HCT116 (cell line): ENCODE data around the gene FMN1. TPM values are rescaled to one million over a fixed set of nuclear protein-coding genes. Genes with fewer than 3 reads are reported as not detected.

Experiments
- ATAC-seq: fragments of 200-7000 bp; cut with Tn5 transposase; 2 replicates; pipeline ENCODE4 v1.9.1; 2020; ENCODE audit warnings: mild to moderate bottlenecking, moderate library complexity
- BruUV-seq: library from RNA; stranded (reverse); fragments of 400-500 nt; replicated peaks from 2 replicates; lab custom pipeline; 2021; lab: Mats Ljungman, UMichigan
- CTCF ChIA-PET: fragments of 300-600 bp; sonication (Branson Sonifier 250); formaldehyde crosslinking; loops from one replicate; lab custom pipeline; 2021; ENCODE audit warnings: antibody characterized with exemption; lab: Charles Lee
- POLR2A ChIA-PET: fragments of 300-600, 350-600 bp; sonication (Branson Sonifier 250); formaldehyde crosslinking; loops from one replicate; lab custom pipeline; 2021; ENCODE audit warnings: antibody characterized with exemption; lab: Charles Lee
- RAD21 ChIA-PET, 2 experiments: fragments of 300-600 bp; sonication (Branson Sonifier 250); formaldehyde crosslinking; loops; one replicate each; lab custom pipeline; 2023; ENCODE audit warnings: low total read pairs in 2 of 2; ENCODE audit not compliant: uncharacterized antibody in 2 of 2, unreplicated experiment in 2 of 2, low non-redundant PET in 1 of 2; lab: Charles Lee
- DNase-seq: peaks from one replicate; pipeline ENCODE4 v3.0.0-alpha.2; 2010; ENCODE audit warnings: low read depth, low spot score
- H2AFZ ChIP-seq: fragments of 200-600 bp; shearing (Covaris generic), sonication (generic); 2 replicates; pipeline ENCODE4 v1.6.1; 2017; ENCODE audit warnings: low read depth, mixed run types, mixed read lengths, antibody characterized with exemption, low read length; ENCODE audit not compliant: poor library complexity, severe bottlenecking
- H3K27ac ChIP-seq: 2 replicates; pipeline ENCODE4 v1.5.1; 2012; ENCODE audit warnings: low read depth, low read length
- H3K27me3 ChIP-seq: fragments of 200-600 bp; sonication (generic); 2 replicates; pipeline ENCODE4 v1.6.1; 2016; ENCODE audit warnings: mixed run types, low read length, mixed read lengths; ENCODE audit not compliant: insufficient read depth
- H3K36me3 ChIP-seq, 2 experiments: fragments of 200-500 bp in 1 of 2; fragments of 200-600 bp in 1 of 2; sonication (Bioruptor generic) in 1 of 2; sonication (generic) in 1 of 2; 2 replicates each; pipeline versions ENCODE4 v1.5.1 to v1.6.1; 2014 to 2016; ENCODE audit warnings: low read length in 2 of 2, inconsistent platforms in 1 of 2, mixed read lengths in 1 of 2, mixed run types in 1 of 2; ENCODE audit not compliant: insufficient read depth in 2 of 2, control insufficient read depth in 1 of 2
- H3K4me1 ChIP-seq, 2 experiments: fragments of 200-600 bp in 1 of 2; sonication (generic) in 1 of 2; 2 replicates each; pipeline versions ENCODE4 v1.5.1 to v1.6.1; 2012 to 2017; ENCODE audit warnings: low read length in 2 of 2, inconsistent platforms in 1 of 2, mild to moderate bottlenecking in 1 of 2, mixed read lengths in 1 of 2, mixed run types in 1 of 2, moderate library complexity in 1 of 2; ENCODE audit not compliant: insufficient read depth in 2 of 2, control insufficient read depth in 1 of 2
- H3K4me2 ChIP-seq: fragments of 200-600 bp; sonication (generic); 2 replicates; pipeline ENCODE4 v1.6.1; 2017; ENCODE audit warnings: mixed run types, low read length, mixed read lengths
- H3K4me3 ChIP-seq, 2 experiments: fragments of 200-600 bp in 1 of 2; sonication (generic) in 1 of 2; replicated peaks in 1 of 2; 2 replicates each; pipeline ENCODE4 v1.5.1; 2011 to 2016; ENCODE audit warnings: low read length in 2 of 2, control low read depth in 1 of 2, low read depth in 1 of 2, mild to moderate bottlenecking in 1 of 2, mixed read lengths in 1 of 2, mixed run types in 1 of 2
- H3K79me2 ChIP-seq: fragments of 200-600 bp; sonication (generic); 2 replicates; pipeline ENCODE4 v1.6.1; 2017; ENCODE audit warnings: mild to moderate bottlenecking, mixed run types, low read length, moderate library complexity, mixed read lengths; ENCODE audit not compliant: insufficient read depth
- H3K9ac ChIP-seq: fragments of 200-600 bp; sonication (generic); 2 replicates; pipeline ENCODE4 v1.6.1; 2016; ENCODE audit warnings: low read length, mixed read lengths
- H3K9me2 ChIP-seq: fragments of 200-600 bp; sonication (generic), shearing (Covaris generic); 2 replicates; pipeline ENCODE4 v1.6.1; 2017; ENCODE audit warnings: mixed run types, mild to moderate bottlenecking, moderate library complexity; ENCODE audit not compliant: insufficient read depth
- H3K9me3 ChIP-seq, 2 experiments: fragments of 200-500 bp in 1 of 2; fragments of 200-600 bp in 1 of 2; sonication (Bioruptor generic) in 1 of 2; sonication (generic) in 1 of 2; 2 replicates each; pipeline ENCODE4 v1.6.1; 2014 to 2017; ENCODE audit warnings: low read length in 2 of 2, mixed read lengths in 2 of 2, inconsistent platforms in 1 of 2, low read depth in 1 of 2, mild to moderate bottlenecking in 1 of 2, mixed run types in 1 of 2, moderate library complexity in 1 of 2; ENCODE audit not compliant: control insufficient read depth in 1 of 2, insufficient read depth in 1 of 2
- H4K20me1 ChIP-seq: fragments of 200-600 bp; sonication (generic), shearing (Covaris generic); 2 replicates; pipeline ENCODE4 v1.6.1; 2017; ENCODE audit warnings: mixed run types, mild to moderate bottlenecking, moderate library complexity; ENCODE audit not compliant: insufficient read depth
- ATF3 ChIP-seq: IDR thresholded peaks from 2 replicates; pipeline ENCODE4 v1.6.1; 2012
- CBX3 ChIP-seq: IDR thresholded peaks from 2 replicates; pipeline ENCODE4 v1.6.1; 2012; ENCODE audit warnings: low read depth
- CEBPB ChIP-seq: IDR thresholded peaks from 2 replicates; pipeline ENCODE4 v1.6.1; 2012; ENCODE audit warnings: low read depth
- CTCF ChIP-seq, 3 experiments: fragments of 200-600 bp in 1 of 3; sonication (generic) in 1 of 3; IDR thresholded peaks in 2 of 3; conservative IDR thresholded peaks in 1 of 3; 2 replicates each; pipeline ENCODE4 v1.5.1; 2012 to 2017; ENCODE audit warnings: low read depth in 2 of 3, low read length in 2 of 3, antibody characterized with exemption in 1 of 3, borderline replicate concordance in 1 of 3, control low read depth in 1 of 3, mild to moderate bottlenecking in 1 of 3, mixed read lengths in 1 of 3, mixed run types in 1 of 3, moderate library complexity in 1 of 3; ENCODE audit not compliant: insufficient read depth in 1 of 3
- ELF1 ChIP-seq: IDR thresholded peaks from 2 replicates; pipeline ENCODE4 v1.6.1; 2012; ENCODE audit warnings: low read depth, borderline replicate concordance
- EZH2phosphoT487 ChIP-seq: fragments of 200-600 bp; IDR thresholded peaks from 2 replicates; pipeline ENCODE4 v1.6.1; 2018; ENCODE audit warnings: antibody characterized with exemption, borderline replicate concordance
- JUND ChIP-seq: IDR thresholded peaks from 2 replicates; pipeline ENCODE4 v1.6.1; 2012
- POLR2A ChIP-seq: IDR thresholded peaks from 2 replicates; pipeline ENCODE4 v1.7.0; 2011; ENCODE audit warnings: borderline replicate concordance; ENCODE audit not compliant: insufficient read depth, insufficient read length; ENCODE audit errors: extremely low read depth
- POLR2AphosphoS5 ChIP-seq: IDR thresholded peaks from 2 replicates; pipeline ENCODE4 v1.6.1; 2011; ENCODE audit warnings: mild to moderate bottlenecking, low read depth, low read length, moderate library complexity
- RAD21 ChIP-seq: IDR thresholded peaks from 2 replicates; pipeline ENCODE4 v1.6.1; 2012; ENCODE audit warnings: low read depth, mild to moderate bottlenecking
- SIN3A ChIP-seq: IDR thresholded peaks from 2 replicates; pipeline ENCODE4 v1.6.1; 2012; ENCODE audit warnings: low read depth
- SP1 ChIP-seq: IDR thresholded peaks from 2 replicates; pipeline ENCODE4 v1.6.1; 2012; ENCODE audit warnings: low read depth
- ZBTB33 ChIP-seq: IDR thresholded peaks from 2 replicates; pipeline ENCODE4 v1.6.1; 2011; ENCODE audit warnings: mild to moderate bottlenecking, low read length, moderate library complexity; ENCODE audit not compliant: insufficient replicate concordance; ENCODE audit errors: extremely low read depth
- ZFX ChIP-seq: fragments of 450-650 bp; IDR thresholded peaks from 2 replicates; pipeline ENCODE4 v1.6.1; 2017
- ZNF274 ChIP-seq: fragments of 200-500 bp; sonication (Bioruptor generic); IDR thresholded peaks from 2 replicates; pipeline ENCODE4 v1.6.1; 2014; ENCODE audit warnings: mild to moderate bottlenecking, low read depth, low read length, inconsistent platforms
- intact Hi-C: fragments of 100-400 bp; cut with micrococcal nuclease; formaldehyde crosslinking; loops from 2 replicates; pipeline ENCODE4 v1.10.0; 2022
- total RNA-seq: library from RNA; stranded (reverse); gene quantifications from one replicate; pipeline ENCODE4 v1.2.1, GENCODE V29; 2021; ENCODE audit not compliant: unreplicated experiment

FMN1 gene
- total RNA-seq, 1 experiment from 2014 or later: 0.39 TPM

GRCh38 chr15:32840507-32841245 is 353.8 kb downstream of the FMN1 start:
- Histone ChIP-seq H3K27ac (no peak overlapping the region), H3K79me2 (no peaks in the 10 kb centered on the region), H3K27me3 (peaks cover 18% of the 10 kb centered on the region; the same call in 1 of the 2 replicates), H3K9me2 (no peaks in the 10 kb centered on the region), H3K4me2 (no peak overlapping the region), H3K36me3 (no peaks in the 10 kb centered on the region), H3K9ac (no peak overlapping the region), H4K20me1 (no peaks in the 10 kb centered on the region), H2AFZ (no peak overlapping the region), H3K4me1 (peaks cover 0 to 3% of the 10 kb centered on the region in 2 experiments; a peak in 1 of 4 replicates), H3K4me3 (no peak overlapping the region), H3K9me3 (no peaks in the 10 kb centered on the region)
- intact Hi-C loops: loop anchor here (5.0 kb wide), 1 partner anchor 292 kb away; no protein-coding TSS in a partner anchor
- ChIA-PET RAD21 (no interaction called here), CTCF (no interaction called here), POLR2A (no interaction called here)
- DNase-seq (no peak), ATAC-seq (no peak)
- TF ChIP-seq CBX3 (no peak), SIN3A (no peak), POLR2A (no peak), CEBPB (no peak), ELF1 (no peak), SP1 (no peak), RAD21 (no peak), POLR2AphosphoS5 (no peak), ZFX (no peak), ZBTB33 (no peak), CTCF (IDR thresholded peaks at IDR 0.05 in 2 of 3, conservative IDR thresholded peaks at IDR 0.05 in 1 of 3; ENCODE audit: borderline replicate concordance in 1 of 3, insufficient read depth in 1 of 3, low read depth in 2 of 3, low read length in 2 of 3) (no peak), ATF3 (no peak), ZNF274 (no peak), JUND (no peak), EZH2phosphoT487 (no peak)
- BruUV-seq: no TSS peak
